ENCODE measurements around the gene SCN10A. TPM values are rescaled to one million over a fixed set of nuclear protein-coding genes. Genes with fewer than 3 reads are reported as not detected.

SCN10A gene
- total RNA-seq, 1 donor from 2014 or later, result not detected

GRCh38 chr3:38713121-38713520, 102.9 kb downstream of the SCN10A start:
- no peak for DNase-seq (ENCODE audit: low spot score)
- peaks cover 2% of the 10 kb centered on the region for H3K27me3 Mint-ChIP-seq (ENCODE audit: unreplicated experiment)
- no peak overlapping the region for H3K27ac Mint-ChIP-seq (ENCODE audit: unreplicated experiment)
- no peaks in the 10 kb centered on the region for H3K36me3 Mint-ChIP-seq (ENCODE audit: low read depth, unreplicated experiment)
- H3K9me3 Mint-ChIP-seq (ENCODE audit: unreplicated experiment), result no peaks in the 10 kb centered on the region
- H3K4me1 Mint-ChIP-seq (ENCODE audit: unreplicated experiment), result no peaks in the 10 kb centered on the region
- TF ChIP-seq CTCF (IDR thresholded peaks at IDR 0.05; ENCODE audit: unreplicated experiment), result no peak
- H3K4me3 Mint-ChIP-seq (ENCODE audit: unreplicated experiment), result no peak overlapping the region

GRCh38 chr3:38711321-38711720, 104.7 kb downstream of the SCN10A start:
- Mint-ChIP-seq H3K4me3 (ENCODE audit: unreplicated experiment) (no peak overlapping the region), H3K27ac (ENCODE audit: unreplicated experiment) (no peak overlapping the region), H3K4me1 (ENCODE audit: unreplicated experiment) (no peaks in the 10 kb centered on the region), H3K9me3 (ENCODE audit: unreplicated experiment) (no peaks in the 10 kb centered on the region), H3K36me3 (ENCODE audit: low read depth, unreplicated experiment) (no peaks in the 10 kb centered on the region), H3K27me3 (ENCODE audit: unreplicated experiment) (peaks cover 2% of the 10 kb centered on the region)
- TF ChIP-seq CTCF (IDR thresholded peaks at IDR 0.05; ENCODE audit: unreplicated experiment), result no peak
- DNase-seq (ENCODE audit: low spot score), result no peak

- Mint-ChIP-seq H3K4me1 (ENCODE audit: unreplicated experiment) (no peaks in the 10 kb centered on the region), H3K27ac (ENCODE audit: unreplicated experiment) (no peak overlapping the region), H3K27me3 (ENCODE audit: unreplicated experiment) (no peaks in the 10 kb centered on the region), H3K9me3 (ENCODE audit: unreplicated experiment) (no peaks in the 10 kb centered on the region), H3K4me3 (ENCODE audit: unreplicated experiment) (no peak overlapping the region), H3K36me3 (ENCODE audit: low read depth, unreplicated experiment) (no peaks in the 10 kb centered on the region)
- no peak for TF ChIP-seq CTCF (IDR thresholded peaks at IDR 0.05; ENCODE audit: unreplicated experiment)
- DNase-seq (ENCODE audit: low spot score), result peak; percentile 21
These were observed 108.3 kb downstream of the SCN10A start for GRCh38 chr3:38707730-38708129.

- Mint-ChIP-seq H3K27me3 (ENCODE audit: unreplicated experiment) (no peaks in the 10 kb centered on the region), H3K9me3 (ENCODE audit: unreplicated experiment) (no peaks in the 10 kb centered on the region), H3K27ac (ENCODE audit: unreplicated experiment) (no peak overlapping the region), H3K4me1 (ENCODE audit: unreplicated experiment) (no peaks in the 10 kb centered on the region), H3K4me3 (ENCODE audit: unreplicated experiment) (no peak overlapping the region), H3K36me3 (ENCODE audit: low read depth, unreplicated experiment) (no peaks in the 10 kb centered on the region)
- DNase-seq (ENCODE audit: low spot score), result no peak
- no peak for TF ChIP-seq CTCF (IDR thresholded peaks at IDR 0.05; ENCODE audit: unreplicated experiment)
These were observed 109.1 kb downstream of the SCN10A start for GRCh38 chr3:38706961-38707360.

GRCh38 chr3:38702231-38702630, 113.8 kb downstream of the SCN10A start:
- Mint-ChIP-seq H3K4me1 (ENCODE audit: unreplicated experiment) (no peaks in the 10 kb centered on the region), H3K27me3 (ENCODE audit: unreplicated experiment) (no peaks in the 10 kb centered on the region)
- TF ChIP-seq CTCF (IDR thresholded peaks at IDR 0.05; ENCODE audit: unreplicated experiment), result no peak

More at GRCh38 chr3:38702231-38702630, 113.8 kb downstream of the SCN10A start:
- Mint-ChIP-seq H3K4me3 (ENCODE audit: unreplicated experiment) (no peak overlapping the region), H3K36me3 (ENCODE audit: low read depth, unreplicated experiment) (no peaks in the 10 kb centered on the region), H3K9me3 (ENCODE audit: unreplicated experiment) (no peaks in the 10 kb centered on the region), H3K27ac (ENCODE audit: unreplicated experiment) (no peak overlapping the region)
- no peak for DNase-seq (ENCODE audit: low spot score)

Measured in endothelial cell (in vitro differentiated cells).